GOT3 (cell line): ENCODE results near the gene PLEKHA1.

Experiments
- DNase-seq: peaks from one replicate; lab custom pipeline; 2025; ENCODE audit warnings: mixed read lengths; lab: John Stamatoyannopoulos, UW

Gene PLEKHA1

GRCh38 chr10:122480146-122480833 is 105.8 kb downstream of the PLEKHA1 start:
- DNase-seq, result no peak

- DNase-seq, result no peak
These were observed 107.0 kb downstream of the PLEKHA1 start for GRCh38 chr10:122481296-122482056.
